Raji (cell line): Measurements from ENCODE around the gene GDI2.

Source experiments
- POLR2A ChIP-seq: IDR thresholded peaks from 2 replicates; pipeline ENCODE4 v1.6.1; 2011; ENCODE audit warnings: low read depth, low read length, control low read depth; ENCODE audit not compliant: insufficient read depth

GDI2 gene

GRCh38 chr10:5766189-5766588 is 47.0 kb downstream of the GDI2 start:
- TF ChIP-seq POLR2A, result no peak

GRCh38 chr10:5765617-5766016 is 47.6 kb downstream of the GDI2 start:
- TF ChIP-seq POLR2A, result no peak

- TF ChIP-seq POLR2A, result no peak
Measured at GRCh38 chr10:5764422-5765297, 48.6 kb downstream of the GDI2 start.

- no peak for TF ChIP-seq POLR2A
Measured at GRCh38 chr10:5762531-5762930, 50.7 kb downstream of the GDI2 start.

GRCh38 chr10:5761220-5761619 is 52.0 kb downstream of the GDI2 start:
- TF ChIP-seq POLR2A, result no peak

- TF ChIP-seq POLR2A, result no peak
Measured at GRCh38 chr10:5760515-5760914, 52.7 kb downstream of the GDI2 start.

- TF ChIP-seq POLR2A, result no peak
Measured at GRCh38 chr10:5758927-5759326, 54.3 kb downstream of the GDI2 start.

- TF ChIP-seq POLR2A, result no peak
Measured at GRCh38 chr10:5757766-5758517, 55.3 kb downstream of the GDI2 start.

- no peak for TF ChIP-seq POLR2A
Measured at GRCh38 chr10:5752301-5752871, 60.8 kb downstream of the GDI2 start.

- no peak for TF ChIP-seq POLR2A
Measured at GRCh38 chr10:5751601-5752253, 61.5 kb downstream of the GDI2 start.

GRCh38 chr10:5748394-5748803 is 64.8 kb downstream of the GDI2 start:
- no peak for TF ChIP-seq POLR2A

- TF ChIP-seq POLR2A, result no peak
Measured at GRCh38 chr10:5746197-5746596, 67.0 kb downstream of the GDI2 start.

GRCh38 chr10:5744849-5745248 is 68.4 kb downstream of the GDI2 start:
- TF ChIP-seq POLR2A, result no peak

GRCh38 chr10:5743736-5744135 is 69.5 kb downstream of the GDI2 start:
- TF ChIP-seq POLR2A, result no peak

- TF ChIP-seq POLR2A, result no peak
Measured at GRCh38 chr10:5742116-5742515, 71.1 kb downstream of the GDI2 start.

- TF ChIP-seq POLR2A, result no peak
Measured at GRCh38 chr10:5741276-5741675, 72.0 kb downstream of the GDI2 start.

- no peak for TF ChIP-seq POLR2A
Measured at GRCh38 chr10:5738427-5738826, 74.8 kb downstream of the GDI2 start.
